Naive B cell (primary cell): ENCODE data around the gene TAS1R3. TPM values are rescaled to one million over a fixed set of nuclear protein-coding genes. Genes with fewer than 3 reads are reported as not detected.

Experiments used
- ATAC-seq, 2 donors: fragments of 150-1000 bp; cut with Tn5 transposase; 2 replicates each; pipeline ENCODE4 v1.10.0; 2021; ENCODE audit warnings: low read depth in 2 of 2, mild to moderate bottlenecking in 2 of 2, moderate library complexity in 2 of 2
- DNase-seq: peaks from one replicate; pipeline ENCODE4 v3.0.0; 2022
- H3K27ac Mint-ChIP-seq, 6 donors: one replicate each; pipeline ENCODE4 v1.8.0; 2020 to 2022; ENCODE audit warnings: mild to moderate bottlenecking in 6 of 6, mixed read lengths in 6 of 6, moderate library complexity in 5 of 6, inconsistent platforms in 2 of 6
- H3K27me3 Mint-ChIP-seq, 3 donors: one replicate each; pipeline ENCODE4 v1.8.0; 2021 to 2022; ENCODE audit warnings: mixed read lengths in 3 of 3, mild to moderate bottlenecking in 1 of 3
- H3K36me3 Mint-ChIP-seq, 2 donors: one replicate each; pipeline ENCODE4 v1.8.0; 2020 to 2022; ENCODE audit warnings: mixed read lengths in 2 of 2, inconsistent platforms in 1 of 2, mild to moderate bottlenecking in 1 of 2
- H3K4me1 Mint-ChIP-seq, 3 donors: one replicate each; pipeline ENCODE4 v1.8.0; 2020 to 2022; ENCODE audit warnings: mixed read lengths in 3 of 3, inconsistent platforms in 1 of 3, mild to moderate bottlenecking in 1 of 3, moderate library complexity in 1 of 3
- H3K4me3 Mint-ChIP-seq, 8 donors: one replicate each; pipeline ENCODE4 v1.8.0; 2020 to 2022; ENCODE audit warnings: mild to moderate bottlenecking in 8 of 8, mixed read lengths in 8 of 8, moderate library complexity in 8 of 8, inconsistent platforms in 2 of 8
- H3K9me3 Mint-ChIP-seq, 7 donors: one replicate each; pipeline ENCODE4 v1.8.0; 2020 to 2022; ENCODE audit warnings: mixed read lengths in 7 of 7, mild to moderate bottlenecking in 5 of 7, inconsistent platforms in 2 of 7, moderate library complexity in 1 of 7
- polyA plus RNA-seq, 6 donors: library from polyadenylated mRNA; unstranded; fragments of 300-500 nt; fragmentation: Illumina TruSeq; gene quantifications; one replicate each; pipeline ENCODE4 v1.2.3, GENCODE V29; 2021; ENCODE audit warnings: low read depth in 6 of 6

TAS1R3 gene
- polyA plus RNA-seq, 6 donors from 2014 or later = 0.28 to 0.44 (median 0.31) TPM; not detected in 3

DNA sequence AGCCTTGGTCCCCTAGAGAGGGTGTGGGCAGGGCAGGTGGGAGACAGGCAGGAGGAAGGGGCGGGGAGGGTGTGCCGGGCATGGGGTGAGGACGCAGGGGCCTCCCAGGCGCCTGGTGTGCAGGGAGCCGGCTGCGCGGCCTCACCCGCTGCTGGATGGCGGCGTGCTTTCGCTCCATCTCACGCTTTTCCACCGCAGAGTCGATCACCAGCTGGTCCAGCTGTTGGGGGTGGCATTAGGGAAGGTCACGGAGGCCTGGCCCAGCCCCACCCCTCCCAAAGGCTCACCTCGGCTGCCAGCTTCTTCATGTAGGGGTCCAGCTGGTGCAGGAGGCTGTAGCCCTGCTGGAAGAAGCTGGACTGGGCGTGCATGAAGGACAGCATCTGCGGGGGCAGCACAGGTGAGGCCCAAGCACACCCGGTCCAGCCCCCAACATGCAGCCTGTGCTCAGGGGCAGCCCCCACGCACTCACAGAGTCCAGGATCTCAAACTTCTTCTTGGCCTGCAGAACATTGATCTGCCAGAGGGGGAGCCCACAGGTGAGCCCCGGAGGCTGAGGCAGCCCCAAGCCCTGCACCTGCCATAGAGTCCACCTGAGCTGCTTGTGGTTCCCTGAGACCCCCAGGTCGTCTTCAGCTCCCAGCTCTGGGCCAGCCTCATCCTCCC lies 31.3 kb upstream of the TAS1R3 start:
- H3K4me1 Mint-ChIP-seq = peaks cover 0 to 5% (median 3%) of the 10 kb centered on the region in 3 donors
- H3K4me3 Mint-ChIP-seq = no peak overlapping the region
- H3K27me3 Mint-ChIP-seq = no peaks in the 10 kb centered on the region
- peak; percentile 75 to 76 for ATAC-seq
- peak; percentile 27 for DNase-seq
- no peaks in the 10 kb centered on the region for H3K9me3 Mint-ChIP-seq
- no peaks in the 10 kb centered on the region for H3K36me3 Mint-ChIP-seq
- H3K27ac Mint-ChIP-seq = peak overlapping the region in 1 of 6 donors; percentile 18

DNA sequence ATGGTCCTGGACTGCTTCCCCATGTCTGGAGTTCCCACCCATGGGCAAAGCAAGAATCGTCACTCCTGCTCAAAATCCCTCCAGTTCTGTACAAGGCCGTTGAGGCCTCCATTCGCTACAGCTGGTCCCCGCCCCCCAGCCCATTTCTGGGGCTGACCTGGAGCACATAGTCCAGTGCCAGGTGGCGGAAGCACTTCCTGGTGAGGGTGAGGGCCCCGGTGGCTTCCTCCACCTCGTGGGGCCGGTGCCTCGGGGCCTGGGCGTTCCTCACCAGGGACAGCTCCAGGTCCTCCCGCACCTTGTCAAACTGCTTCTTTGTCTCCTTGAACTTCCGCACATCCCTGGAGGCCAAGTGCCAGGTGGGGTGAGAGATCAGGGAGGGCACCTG lies 30.7 kb upstream of the TAS1R3 start:
- no peak overlapping the region for H3K4me3 Mint-ChIP-seq
- no peak for ATAC-seq
- H3K27me3 Mint-ChIP-seq = no peaks in the 10 kb centered on the region
- H3K27ac Mint-ChIP-seq = no peak overlapping the region
- no peaks in the 10 kb centered on the region for H3K9me3 Mint-ChIP-seq
- H3K4me1 Mint-ChIP-seq = peaks cover 3 to 11% (median 5%) of the 10 kb centered on the region in 3 donors
- H3K36me3 Mint-ChIP-seq = no peaks in the 10 kb centered on the region
- DNase-seq = no peak

DNA sequence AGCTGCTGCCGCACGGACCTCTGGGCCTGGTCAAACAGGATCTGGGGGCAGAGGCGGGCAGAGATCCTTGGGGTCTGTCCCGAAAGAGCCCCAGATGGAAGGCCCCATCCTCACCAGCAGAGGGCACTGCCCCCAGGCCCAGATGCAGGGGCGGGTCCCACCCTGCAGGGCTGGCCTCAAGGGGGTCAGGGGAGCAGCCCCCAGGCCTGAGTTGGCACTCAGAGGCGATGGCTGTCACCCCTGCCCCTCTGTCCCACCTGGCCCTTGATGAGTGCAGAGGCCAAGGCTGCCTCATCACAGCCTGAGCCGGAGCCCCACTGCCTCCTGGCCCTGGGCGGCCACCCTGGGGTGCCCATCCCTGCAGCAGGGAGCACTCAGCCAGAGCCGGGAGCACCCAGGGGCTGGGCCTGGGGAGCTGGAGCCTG lies 29.1 kb upstream of the TAS1R3 start:
- no peaks in the 10 kb centered on the region for H3K9me3 Mint-ChIP-seq
- DNase-seq (no peak), ATAC-seq (no peak)
- H3K27me3 Mint-ChIP-seq = no peaks in the 10 kb centered on the region
- no peak overlapping the region for H3K27ac Mint-ChIP-seq
- peaks cover 17 to 27% (median 18%) of the 10 kb centered on the region in 3 donors for H3K4me1 Mint-ChIP-seq
- H3K36me3 Mint-ChIP-seq = no peaks in the 10 kb centered on the region
- no peak overlapping the region for H3K4me3 Mint-ChIP-seq

DNA sequence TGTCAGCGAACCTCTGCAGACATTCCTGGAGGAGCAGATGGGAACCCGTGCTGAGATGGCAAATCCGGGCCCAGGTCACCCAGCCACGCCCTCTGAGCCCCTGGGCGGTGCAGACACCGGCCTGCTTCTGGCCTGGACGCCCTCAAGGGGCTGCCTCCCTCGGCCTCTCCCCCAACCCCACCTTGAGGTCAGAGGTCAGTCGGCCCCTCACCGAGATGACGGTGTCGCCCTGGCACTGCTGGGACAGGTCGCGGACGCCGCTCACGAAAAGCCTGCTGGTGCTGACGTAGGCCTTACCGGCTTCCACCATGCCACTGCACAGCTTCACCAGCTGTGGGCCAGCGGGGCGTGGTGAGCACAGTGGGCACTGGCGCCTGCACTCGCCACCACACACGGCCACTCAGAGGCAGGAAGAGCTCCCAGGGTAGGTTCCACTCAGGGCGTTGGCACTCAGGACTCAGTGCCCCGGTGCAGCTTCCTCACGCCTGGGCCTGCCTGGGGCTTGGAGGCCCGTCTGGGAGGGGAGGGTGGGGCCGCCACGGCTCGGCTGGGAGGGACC lies 28.1 kb upstream of the TAS1R3 start:
- H3K36me3 Mint-ChIP-seq = no peaks in the 10 kb centered on the region
- no peak overlapping the region for H3K27ac Mint-ChIP-seq
- ATAC-seq (no peak), DNase-seq (no peak)
- no peaks in the 10 kb centered on the region for H3K9me3 Mint-ChIP-seq
- no peaks in the 10 kb centered on the region for H3K27me3 Mint-ChIP-seq
- H3K4me3 Mint-ChIP-seq = no peak overlapping the region
- H3K4me1 Mint-ChIP-seq = peaks cover 19 to 30% (median 20%) of the 10 kb centered on the region in 3 donors

DNA sequence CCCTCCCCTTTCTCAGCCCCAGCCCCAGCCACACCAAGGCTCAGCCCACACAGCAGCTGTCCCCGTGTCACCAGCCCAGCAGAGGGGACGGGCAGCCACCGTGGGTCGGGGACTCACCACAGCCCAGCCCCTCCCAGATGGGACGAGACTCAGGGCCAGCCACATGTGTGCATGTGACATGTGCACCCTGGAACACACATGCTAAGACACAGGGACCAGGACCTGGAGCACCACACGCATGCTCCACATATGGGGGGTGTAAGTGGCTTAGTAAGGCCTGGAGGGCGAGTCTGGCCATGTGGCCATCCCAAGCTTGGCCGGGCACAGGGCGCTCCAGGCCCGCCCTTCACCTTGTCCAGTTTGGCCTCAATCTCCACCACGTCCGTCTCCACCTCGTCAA lies 27.3 kb upstream of the TAS1R3 start:
- H3K4me3 Mint-ChIP-seq = peak overlapping the region in 1 of 8 donors; percentile 37

DNA sequence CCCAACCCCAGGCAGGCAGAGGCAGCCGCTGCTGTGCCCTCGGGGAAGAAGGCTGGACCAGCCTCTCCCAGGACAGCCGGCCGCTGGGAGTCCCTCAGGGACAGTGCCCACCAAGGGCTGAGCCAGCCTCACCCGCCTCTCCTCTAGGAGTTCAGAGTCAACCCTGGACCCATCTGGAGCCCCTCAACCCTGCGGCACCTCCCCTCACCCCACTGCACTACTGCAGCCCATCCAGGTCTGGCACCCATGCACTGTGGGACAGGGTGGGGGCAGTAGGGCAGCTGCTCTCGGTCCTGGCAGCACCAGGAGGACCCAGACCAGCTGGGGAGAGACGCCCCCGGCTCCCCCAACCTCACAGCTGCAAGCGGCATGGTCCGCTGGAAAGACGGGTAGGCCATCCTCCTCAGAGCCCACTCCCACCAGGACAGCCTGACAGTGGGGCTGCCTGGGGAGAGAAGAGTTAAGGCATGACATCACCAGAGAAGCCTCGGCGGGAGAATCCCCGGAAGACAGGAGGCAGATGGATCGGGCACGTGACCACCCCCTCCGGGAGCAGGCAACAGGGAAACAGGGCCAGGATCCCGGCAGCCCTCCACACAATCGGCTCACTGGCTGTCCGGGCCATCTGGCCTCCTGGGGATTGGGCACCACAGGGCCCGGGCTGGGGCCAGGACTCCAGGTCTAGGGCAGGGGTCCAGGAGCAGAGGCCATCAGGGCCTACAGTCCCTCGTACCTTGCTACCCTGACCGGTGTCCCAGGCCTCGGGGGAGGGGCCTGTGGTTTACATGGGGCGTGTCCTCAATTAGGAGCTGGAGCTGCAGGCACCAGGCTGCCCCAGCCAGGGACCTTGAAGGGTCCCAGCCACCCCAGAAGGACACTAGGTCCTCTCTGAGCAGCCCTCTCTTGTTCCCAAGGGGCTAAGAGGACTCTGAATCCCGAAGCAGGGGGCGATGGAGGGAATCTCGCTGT lies 26.5 kb upstream of the TAS1R3 start:
- H3K27ac Mint-ChIP-seq = peak overlapping the region in 1 of 6 donors; percentile 66
- ATAC-seq = no peak
- H3K36me3 Mint-ChIP-seq = no peaks in the 10 kb centered on the region
- H3K4me1 Mint-ChIP-seq = peaks cover 19 to 30% (median 20%) of the 10 kb centered on the region in 3 donors
- no peaks in the 10 kb centered on the region for H3K9me3 Mint-ChIP-seq
- no peaks in the 10 kb centered on the region for H3K27me3 Mint-ChIP-seq
- H3K4me3 Mint-ChIP-seq = peak overlapping the region in 7 of 8 donors; percentile 20 to 92 (median 84)
- no peak for DNase-seq

More for the DNA sequence above, 27.3 kb upstream of the TAS1R3 start:
- Mint-ChIP-seq H3K9me3 (no peaks in the 10 kb centered on the region), H3K4me1 (peaks cover 19 to 30% (median 20%) of the 10 kb centered on the region in 3 donors), H3K27me3 (no peaks in the 10 kb centered on the region), H3K36me3 (no peaks in the 10 kb centered on the region), H3K27ac (no peak overlapping the region)
- DNase-seq = no peak
- no peak for ATAC-seq

DNA sequence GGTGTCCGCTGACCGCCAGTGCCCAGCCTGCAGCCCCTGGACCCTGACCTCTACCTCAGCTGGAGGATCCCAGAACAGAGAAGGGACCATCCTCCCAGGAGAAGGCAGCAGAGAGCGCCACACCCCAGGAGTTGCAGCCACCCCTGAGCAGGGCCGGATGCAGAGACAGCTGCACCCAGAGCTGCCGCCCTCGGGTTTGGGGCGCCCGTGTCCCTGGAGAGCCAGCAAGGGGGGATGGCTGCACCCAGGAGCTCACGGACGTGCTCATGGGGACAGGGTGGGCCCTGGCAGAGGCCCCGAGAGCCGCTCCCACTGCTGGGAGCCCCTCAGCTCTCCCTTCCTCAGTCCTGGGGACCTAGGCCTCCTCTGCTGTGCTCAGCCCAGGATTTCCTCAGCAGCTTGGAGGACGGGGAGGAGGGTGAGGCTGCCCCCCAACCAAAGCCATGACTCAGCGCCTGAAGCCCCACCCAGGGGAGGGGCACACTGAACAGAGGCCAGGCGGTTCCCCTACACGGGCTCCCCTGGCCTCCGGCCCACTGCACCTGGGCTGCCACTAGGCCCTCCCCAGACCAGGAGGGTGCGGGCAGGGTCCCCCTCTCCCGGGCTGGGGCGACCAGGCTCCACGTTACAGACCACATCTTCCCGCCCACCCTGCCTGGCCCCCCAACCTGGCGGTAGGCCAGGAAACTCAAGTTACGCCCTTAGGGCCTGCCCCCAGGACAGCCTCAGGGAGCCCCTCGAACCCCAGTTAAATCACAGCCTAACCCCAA lies 25.6 kb upstream of the TAS1R3 start:
- H3K27me3 Mint-ChIP-seq = no peaks in the 10 kb centered on the region

DNA sequence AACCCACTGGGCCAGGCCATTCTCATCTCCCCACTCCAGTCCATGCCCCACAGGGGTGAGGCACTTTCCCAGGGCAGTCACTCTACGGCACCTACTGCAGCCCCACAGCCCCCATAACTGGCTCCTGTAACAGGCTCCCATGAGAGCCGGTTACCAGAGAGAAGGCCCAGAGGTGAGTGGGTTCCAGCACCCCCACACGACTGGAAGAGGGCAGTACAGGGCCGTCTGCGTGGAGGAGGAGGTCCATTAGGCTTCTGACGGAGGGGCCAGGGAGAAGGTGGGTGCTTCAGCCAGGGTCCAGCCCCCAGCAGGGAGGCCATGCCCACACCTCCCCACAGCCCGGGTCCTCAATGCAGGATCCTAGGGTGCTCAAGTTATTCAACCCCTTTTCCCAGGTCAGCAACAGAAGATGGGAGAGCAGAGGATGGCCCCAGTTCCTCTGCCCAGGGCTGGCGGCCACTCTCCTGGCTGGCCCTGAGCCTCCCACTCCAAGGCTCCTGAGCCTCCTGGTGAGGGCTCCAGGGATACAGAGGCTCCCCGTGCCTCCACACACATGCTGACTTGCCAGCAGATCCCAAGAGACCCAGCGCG lies 24.9 kb upstream of the TAS1R3 start:
- Mint-ChIP-seq H3K27me3 (no peaks in the 10 kb centered on the region), H3K4me1 (peaks cover 19 to 30% (median 20%) of the 10 kb centered on the region in 3 donors), H3K4me3 (peak overlapping the region; percentile 75 to 93 (median 88)), H3K27ac (peak overlapping the region; percentile 75 to 94 (median 80)), H3K9me3 (no peaks in the 10 kb centered on the region), H3K36me3 (no peaks in the 10 kb centered on the region)
- DNase-seq (no peak), ATAC-seq (no peak)

More for the DNA sequence above, 25.6 kb upstream of the TAS1R3 start:
- peak overlapping the region; percentile 75 to 93 (median 88) for H3K4me3 Mint-ChIP-seq
- no peaks in the 10 kb centered on the region for H3K9me3 Mint-ChIP-seq
- H3K4me1 Mint-ChIP-seq = peaks cover 19 to 30% (median 20%) of the 10 kb centered on the region in 3 donors
- H3K36me3 Mint-ChIP-seq = no peaks in the 10 kb centered on the region
- peak overlapping the region; percentile 42 to 83 (median 70) for H3K27ac Mint-ChIP-seq
- DNase-seq = peak; percentile 65
- peak; percentile 30 to 43 for ATAC-seq

DNA sequence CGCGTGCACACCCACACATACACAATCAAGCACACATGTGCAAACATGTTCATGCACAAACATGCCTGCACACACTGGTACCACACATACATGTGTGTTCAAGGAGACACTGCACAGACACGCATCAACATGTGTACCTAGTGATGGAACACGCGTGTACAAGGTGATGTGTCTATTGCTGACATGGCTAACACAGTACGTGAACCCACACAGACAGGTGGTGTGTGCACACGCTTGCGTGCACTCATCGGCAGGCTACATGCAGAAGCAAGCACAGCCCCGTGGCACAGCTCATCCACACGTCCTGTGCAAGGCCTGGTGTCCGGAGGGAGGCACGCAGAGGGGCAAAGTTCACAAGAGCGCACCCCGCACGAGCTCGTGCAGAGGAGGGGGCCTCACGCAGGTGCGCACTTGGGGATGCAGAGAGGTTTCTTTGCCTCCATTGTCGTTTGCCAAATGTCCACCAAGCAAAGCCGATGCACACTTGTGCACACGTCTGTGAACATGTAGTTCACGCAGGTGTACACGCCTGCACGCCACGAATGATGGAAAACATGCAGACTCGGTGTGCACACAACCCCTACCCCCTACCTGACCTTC lies 24.3 kb upstream of the TAS1R3 start:
- Mint-ChIP-seq H3K27ac (peak overlapping the region; percentile 76 to 94 (median 84)), H3K27me3 (no peaks in the 10 kb centered on the region), H3K36me3 (no peaks in the 10 kb centered on the region), H3K9me3 (no peaks in the 10 kb centered on the region), H3K4me3 (peak overlapping the region; percentile 75 to 93 (median 88)), H3K4me1 (peaks cover 19 to 30% (median 20%) of the 10 kb centered on the region in 3 donors)
- DNase-seq (no peak), ATAC-seq (no peak)

DNA sequence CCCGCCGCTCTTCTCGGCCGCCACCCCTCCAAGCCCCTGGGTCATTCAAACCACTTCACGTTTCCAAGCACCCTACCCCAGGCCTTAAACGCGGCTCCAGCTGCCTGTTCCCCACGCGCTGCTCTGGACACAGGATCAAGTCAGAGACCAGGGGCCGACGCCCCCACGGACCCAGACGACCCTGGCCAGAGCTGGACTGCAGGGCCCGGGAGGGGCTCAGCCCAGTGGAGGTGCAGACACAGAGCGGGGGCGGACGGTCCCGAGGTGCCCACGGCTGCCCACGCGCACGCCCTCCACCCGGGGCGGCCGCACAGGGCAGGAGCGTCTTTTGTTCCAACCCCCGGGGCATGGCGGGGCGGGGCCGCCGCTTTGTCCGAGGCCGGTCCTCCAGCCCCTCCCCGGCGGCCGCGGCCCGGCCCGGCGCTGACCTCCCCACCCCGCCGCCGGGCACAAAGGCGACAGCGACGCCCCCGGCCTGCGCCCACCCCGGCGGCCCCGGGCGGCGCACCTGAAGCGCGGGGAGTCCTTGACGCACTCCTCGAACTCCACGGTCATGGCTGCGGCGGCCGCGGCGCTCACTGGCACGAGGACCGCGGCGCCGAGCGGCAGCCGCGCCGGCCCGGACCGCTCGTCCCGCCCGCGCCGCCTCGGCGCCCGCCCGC lies 23.7 kb upstream of the TAS1R3 start:
- Mint-ChIP-seq H3K4me3 (peak overlapping the region; percentile 79 to 93 (median 88)), H3K27me3 (no peaks in the 10 kb centered on the region), H3K9me3 (no peaks in the 10 kb centered on the region), H3K36me3 (no peaks in the 10 kb centered on the region), H3K27ac (peak overlapping the region in 5 of 6 donors; percentile 81 to 94 (median 86)), H3K4me1 (peaks cover 19 to 30% (median 20%) of the 10 kb centered on the region in 3 donors)
- DNase-seq (no peak), ATAC-seq (no peak)

DNA sequence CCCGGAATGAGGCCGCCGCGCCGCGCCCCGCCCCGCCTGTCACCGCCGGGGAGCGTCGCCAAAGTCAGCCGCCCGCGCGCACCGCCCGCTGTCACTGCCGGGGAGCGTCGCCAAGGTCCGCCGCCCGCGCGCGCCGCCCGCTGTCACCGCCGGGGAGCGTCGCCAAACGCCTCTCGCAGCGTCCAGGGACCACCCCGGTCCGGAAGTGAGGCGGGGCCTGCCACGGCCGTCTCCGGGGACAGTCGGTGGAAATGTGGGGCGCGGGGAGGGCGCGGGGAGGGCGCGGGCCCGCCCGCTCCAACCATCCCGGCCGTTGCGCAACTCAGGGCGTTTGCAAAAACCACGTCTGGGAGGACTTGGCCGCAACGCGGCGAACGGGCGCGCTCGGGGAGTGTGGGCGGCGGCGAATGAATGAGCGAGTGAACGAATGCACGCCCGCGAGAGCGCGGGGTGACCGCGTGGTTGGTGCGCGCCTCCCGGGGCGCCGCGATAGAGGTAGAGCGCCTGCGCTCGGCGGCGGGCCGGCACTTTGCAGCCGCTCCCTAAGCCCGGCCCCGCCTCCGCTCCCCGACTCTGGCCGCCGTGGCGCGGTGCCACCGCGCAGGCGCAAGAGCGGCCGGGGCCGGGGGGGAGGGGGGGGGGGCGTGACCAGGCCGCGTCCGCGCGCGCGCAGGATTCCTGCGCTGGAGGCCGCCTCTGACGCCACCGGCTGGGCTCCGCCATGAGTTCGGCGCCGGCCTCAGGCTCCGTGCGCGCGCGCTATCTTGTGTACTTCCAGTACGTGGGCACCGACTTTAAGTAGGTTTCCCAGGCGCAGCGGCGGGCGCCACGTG lies 22.9 kb upstream of the TAS1R3 start, which contains the start of the genes ACAP3 and PUSL1:
Gene ACAP3, minus strand, starts transcription at position 8 of the 833 bp plus-strand sequence. CDS start 115 bp downstream, outside the sequence.
Gene PUSL1, plus strand, starts transcription at position 675 of the 833 bp plus-strand sequence. Its CDS starts 47 bp downstream, at position 722.
- ATAC-seq = peak; percentile 66 to 71
- H3K9me3 Mint-ChIP-seq = no peaks in the 10 kb centered on the region
- H3K27ac Mint-ChIP-seq = peak within 1 kb of the TSS; percentile 81 to 96 (median 91)
- H3K36me3 Mint-ChIP-seq = no peaks in the 10 kb centered on the region
- peak; percentile 89 for DNase-seq
- peak within 1 kb of the TSS; percentile 79 to 95 (median 88) for H3K4me3 Mint-ChIP-seq
- H3K4me1 Mint-ChIP-seq = peaks cover 19 to 30% (median 20%) of the 10 kb centered on the region in 3 donors
- H3K27me3 Mint-ChIP-seq = no peaks in the 10 kb centered on the region
